Measurements from ENCODE around the gene ENPP7.

ENPP7 gene

GRCh38 chr17:79741751-79742588 lies 11.2 kb downstream of the ENPP7 start:
- Histone ChIP-seq H2BK120ac (ENCODE audit: low read depth, low read length) (no peak overlapping the region), H4K8ac (ENCODE audit: low read depth, low read length) (no peak overlapping the region), H4K91ac (ENCODE audit: low read depth, low read length, poor library complexity) (no peak overlapping the region), H3K14ac (ENCODE audit: low read length) (no peak overlapping the region), H2AK5ac (ENCODE audit: low read depth, low read length) (peak overlapping the region; percentile 71), H3K4me1 (ENCODE audit: control insufficient read depth in 2 of 2, insufficient read depth in 1 of 2, low read depth in 1 of 2, low read length in 2 of 2) (peaks cover 15 to 46% of the 10 kb centered on the region in 2 donors), H3K79me1 (ENCODE audit: low read depth, low read length) (no peaks in the 10 kb centered on the region), H2BK15ac (ENCODE audit: low read length) (peak overlapping the region; percentile 25), H3K9me3 (replicated peaks in 1 of 2; ENCODE audit: control insufficient read depth in 2 of 2, insufficient read depth in 1 of 2, low read depth in 1 of 2, low read length in 2 of 2) (no peaks in the 10 kb centered on the region), H2BK12ac (ENCODE audit: low read length) (peak overlapping the region; percentile 69), H2BK5ac (ENCODE audit: low read length) (peak overlapping the region; percentile 63), H2AFZ (ENCODE audit: low read length) (peak overlapping the region; percentile 100), H3K18ac (ENCODE audit: low read length) (peak overlapping the region; percentile 96), H3K4me3 (ENCODE audit: low read length in 2 of 2) (peak overlapping the region; percentile 55 to 82), H3K9ac (ENCODE audit: low read depth, low read length, poor library complexity) (peak overlapping the region; percentile 86), H3K36me3 (replicated peaks in 1 of 2; ENCODE audit: control insufficient read depth in 2 of 2, insufficient read depth in 2 of 2, low read length in 2 of 2) (no peaks in the 10 kb centered on the region), H3K23ac (ENCODE audit: low read depth, low read length, poor library complexity) (peak overlapping the region; percentile 60), H3K27me3 (ENCODE audit: control insufficient read depth in 3 of 3, insufficient read depth in 3 of 3, low read depth in 1 of 3, low read length in 3 of 3) (peaks cover 0 to 44% (median 12%) of the 10 kb centered on the region in 3 experiments), H3K4ac (ENCODE audit: low read length) (no peak overlapping the region), H3K4me2 (ENCODE audit: insufficient read depth, low read length, poor library complexity, severe bottlenecking) (peak overlapping the region; percentile 87), H3K27ac (replicated peaks; ENCODE audit: low read length) (no peak overlapping the region)
- no CpG with 5 or more reads among the region's 53 CpGs for WGBS, 2 donors (ENCODE audit: extremely low coverage in 2 of 2, insufficient read length in 2 of 2, insufficient replicate concordance in 1 of 2)
- DNase-seq (ENCODE audit: low spot score) = peak; percentile 87

DNA sequence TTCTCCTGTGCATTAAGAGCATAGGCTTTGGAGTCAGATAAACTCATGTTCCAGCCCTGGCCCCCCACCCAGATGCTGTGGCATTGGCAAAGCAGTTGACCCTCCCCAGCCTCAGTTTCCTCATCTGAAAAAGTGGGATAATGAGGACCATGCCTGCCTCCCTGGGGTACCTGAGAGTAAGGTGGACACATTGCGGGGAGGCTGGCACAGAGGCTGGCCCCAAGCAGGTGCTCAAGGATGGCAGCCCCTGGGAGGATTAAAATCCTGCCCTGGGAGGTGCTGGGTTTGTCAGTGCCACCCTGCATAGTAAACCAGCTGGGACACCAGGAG lies 11.8 kb downstream of the ENPP7 start:
- H2BK12ac ChIP-seq (ENCODE audit: low read length) = no peak overlapping the region
- no peak overlapping the region for H3K4me3 ChIP-seq (ENCODE audit: low read length in 2 of 2)
- H3K27ac ChIP-seq (replicated peaks; ENCODE audit: low read length) = no peak overlapping the region

DNA sequence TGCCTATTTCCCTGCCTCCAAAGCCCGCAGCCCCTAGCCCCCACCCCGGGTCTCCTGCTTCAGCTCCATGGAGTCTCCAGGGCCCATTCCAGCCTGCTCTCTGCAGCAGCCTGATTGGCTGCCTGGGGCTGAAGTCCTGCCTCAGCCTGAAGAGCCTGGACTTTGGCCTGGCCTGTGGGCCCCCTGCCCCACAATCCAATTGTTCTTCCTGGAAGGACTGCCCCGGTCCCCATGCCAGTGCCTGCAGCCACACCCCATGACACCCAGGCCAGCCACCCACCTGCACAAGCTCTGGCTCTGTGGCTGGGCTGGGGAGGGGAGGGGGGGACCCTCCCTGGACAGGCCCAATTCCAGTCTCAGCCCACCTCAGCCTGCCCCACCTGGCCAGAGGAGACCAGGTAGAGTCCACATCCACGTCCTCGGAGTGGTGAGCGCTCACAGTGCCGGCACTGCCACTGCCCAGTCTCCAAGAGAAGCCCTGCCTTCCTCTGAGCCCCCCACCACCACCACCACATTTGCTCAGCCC lies 12.3 kb downstream of the ENPP7 start:
- H2AFZ ChIP-seq (ENCODE audit: low read length) = peak overlapping the region; percentile 20
- peaks cover 0 to 2% of the 10 kb centered on the region in 2 donors for H3K9me3 ChIP-seq (replicated peaks in 1 of 2; ENCODE audit: control insufficient read depth in 2 of 2, insufficient read depth in 1 of 2, low read depth in 1 of 2, low read length in 2 of 2)
- no peak overlapping the region for H3K4ac ChIP-seq (ENCODE audit: low read length)
- H2BK5ac ChIP-seq (ENCODE audit: low read length) = peak overlapping the region; percentile 63
- H3K79me1 ChIP-seq (ENCODE audit: low read depth, low read length) = no peaks in the 10 kb centered on the region
- H3K14ac ChIP-seq (ENCODE audit: low read length) = no peak overlapping the region
- peak overlapping the region; percentile 72 for H3K18ac ChIP-seq (ENCODE audit: low read length)
- no peak overlapping the region for H3K4me2 ChIP-seq (ENCODE audit: insufficient read depth, low read length, poor library complexity, severe bottlenecking)
- WGBS, 2 donors (ENCODE audit: extremely low coverage in 2 of 2, insufficient read length in 2 of 2, insufficient replicate concordance in 1 of 2) = no CpG with 5 or more reads among the region's 7 CpGs
- DNase-seq (ENCODE audit: low spot score) = no peak
- peak overlapping the region; percentile 76 for H2AK5ac ChIP-seq (ENCODE audit: low read depth, low read length)
- no peak overlapping the region for H2BK120ac ChIP-seq (ENCODE audit: low read depth, low read length)
- no peak overlapping the region for H3K27ac ChIP-seq (replicated peaks; ENCODE audit: low read length)
- no peaks in the 10 kb centered on the region for H3K36me3 ChIP-seq (replicated peaks in 1 of 2; ENCODE audit: control insufficient read depth in 2 of 2, insufficient read depth in 2 of 2, low read length in 2 of 2)
- peak overlapping the region; percentile 25 for H2BK15ac ChIP-seq (ENCODE audit: low read length)
- peaks cover 7 to 48% (median 22%) of the 10 kb centered on the region in 3 experiments for H3K27me3 ChIP-seq (ENCODE audit: control insufficient read depth in 3 of 3, insufficient read depth in 3 of 3, low read depth in 1 of 3, low read length in 3 of 3)
- H3K9ac ChIP-seq (ENCODE audit: low read depth, low read length, poor library complexity) = no peak overlapping the region
- H4K8ac ChIP-seq (ENCODE audit: low read depth, low read length) = no peak overlapping the region
- no peak overlapping the region for H4K91ac ChIP-seq (ENCODE audit: low read depth, low read length, poor library complexity)
- H3K4me3 ChIP-seq (ENCODE audit: low read length in 2 of 2) = no peak overlapping the region
- H3K4me1 ChIP-seq (ENCODE audit: control insufficient read depth in 2 of 2, insufficient read depth in 1 of 2, low read depth in 1 of 2, low read length in 2 of 2) = peaks cover 23 to 53% of the 10 kb centered on the region in 2 donors
- H3K23ac ChIP-seq (ENCODE audit: low read depth, low read length, poor library complexity) = peak overlapping the region; percentile 25
- no peak overlapping the region for H2BK12ac ChIP-seq (ENCODE audit: low read length)

More for the DNA sequence above, 11.8 kb downstream of the ENPP7 start:
- H2BK5ac ChIP-seq (ENCODE audit: low read length) = peak overlapping the region; percentile 63
- no CpG with 5 or more reads among the region's 1 CpG for WGBS, 2 donors (ENCODE audit: extremely low coverage in 2 of 2, insufficient read length in 2 of 2, insufficient replicate concordance in 1 of 2)
- no peaks in the 10 kb centered on the region for H3K79me1 ChIP-seq (ENCODE audit: low read depth, low read length)
- H4K8ac ChIP-seq (ENCODE audit: low read depth, low read length) = no peak overlapping the region
- peak overlapping the region; percentile 20 for H2AFZ ChIP-seq (ENCODE audit: low read length)
- no peak overlapping the region for H3K14ac ChIP-seq (ENCODE audit: low read length)
- no peak overlapping the region for H3K9ac ChIP-seq (ENCODE audit: low read depth, low read length, poor library complexity)
- H3K4me2 ChIP-seq (ENCODE audit: insufficient read depth, low read length, poor library complexity, severe bottlenecking) = no peak overlapping the region
- peak overlapping the region; percentile 71 for H2AK5ac ChIP-seq (ENCODE audit: low read depth, low read length)
- H2BK15ac ChIP-seq (ENCODE audit: low read length) = peak overlapping the region; percentile 25
- no peak overlapping the region for H4K91ac ChIP-seq (ENCODE audit: low read depth, low read length, poor library complexity)
- H3K9me3 ChIP-seq (replicated peaks in 1 of 2; ENCODE audit: control insufficient read depth in 2 of 2, insufficient read depth in 1 of 2, low read depth in 1 of 2, low read length in 2 of 2) = no peaks in the 10 kb centered on the region
- H3K4me1 ChIP-seq (ENCODE audit: control insufficient read depth in 2 of 2, insufficient read depth in 1 of 2, low read depth in 1 of 2, low read length in 2 of 2) = peaks cover 19 to 52% of the 10 kb centered on the region in 2 donors
- no peak overlapping the region for H3K23ac ChIP-seq (ENCODE audit: low read depth, low read length, poor library complexity)
- H3K27me3 ChIP-seq (ENCODE audit: control insufficient read depth in 3 of 3, insufficient read depth in 3 of 3, low read depth in 1 of 3, low read length in 3 of 3) = peaks cover 2 to 48% (median 17%) of the 10 kb centered on the region in 3 experiments
- H2BK120ac ChIP-seq (ENCODE audit: low read depth, low read length) = no peak overlapping the region
- peak overlapping the region; percentile 84 for H3K18ac ChIP-seq (ENCODE audit: low read length)
- H3K36me3 ChIP-seq (replicated peaks in 1 of 2; ENCODE audit: control insufficient read depth in 2 of 2, insufficient read depth in 2 of 2, low read length in 2 of 2) = no peaks in the 10 kb centered on the region
- no peak for DNase-seq (ENCODE audit: low spot score)
- H3K4ac ChIP-seq (ENCODE audit: low read length) = no peak overlapping the region

DNA sequence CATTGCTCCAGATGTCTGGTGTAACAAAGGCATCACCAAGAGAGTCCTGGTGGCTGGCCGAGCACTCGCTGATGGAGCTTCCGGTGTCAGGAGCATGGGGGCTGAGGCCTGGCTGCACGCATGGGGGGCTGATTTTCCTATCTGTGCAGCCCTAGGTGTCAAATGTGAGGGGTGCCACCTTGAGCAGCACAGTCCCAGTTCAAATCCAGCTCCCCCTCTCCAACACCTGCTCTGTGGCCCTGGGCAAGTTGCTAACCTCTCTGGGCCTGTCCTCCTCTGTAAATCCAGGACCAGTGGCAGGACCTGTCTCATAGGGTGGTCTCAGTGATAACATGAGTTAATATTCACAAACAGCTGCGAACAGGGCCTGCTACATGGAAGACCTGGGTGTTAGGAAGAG lies 12.9 kb downstream of the ENPP7 start:
- H3K4me3 ChIP-seq (ENCODE audit: low read length in 2 of 2) = no peak overlapping the region
- no peak overlapping the region for H4K8ac ChIP-seq (ENCODE audit: low read depth, low read length)
- no peak overlapping the region for H3K14ac ChIP-seq (ENCODE audit: low read length)
- no peaks in the 10 kb centered on the region for H3K36me3 ChIP-seq (replicated peaks in 1 of 2; ENCODE audit: control insufficient read depth in 2 of 2, insufficient read depth in 2 of 2, low read length in 2 of 2)
- H3K9me3 ChIP-seq (replicated peaks in 1 of 2; ENCODE audit: control insufficient read depth in 2 of 2, insufficient read depth in 1 of 2, low read depth in 1 of 2, low read length in 2 of 2) = peaks cover 0 to 2% of the 10 kb centered on the region in 2 donors
- no peak overlapping the region for H3K23ac ChIP-seq (ENCODE audit: low read depth, low read length, poor library complexity)
- DNase-seq (ENCODE audit: low spot score) = no peak
- H4K91ac ChIP-seq (ENCODE audit: low read depth, low read length, poor library complexity) = no peak overlapping the region
- no peak overlapping the region for H2AFZ ChIP-seq (ENCODE audit: low read length)
- H2BK5ac ChIP-seq (ENCODE audit: low read length) = no peak overlapping the region
- H2AK5ac ChIP-seq (ENCODE audit: low read depth, low read length) = peak overlapping the region; percentile 76
- H3K4ac ChIP-seq (ENCODE audit: low read length) = no peak overlapping the region
- H2BK15ac ChIP-seq (ENCODE audit: low read length) = peak overlapping the region; percentile 25
- WGBS, 2 donors (ENCODE audit: extremely low coverage in 2 of 2, insufficient read length in 2 of 2, insufficient replicate concordance in 1 of 2) = no CpG with 5 or more reads among the region's 5 CpGs
- no peak overlapping the region for H3K4me2 ChIP-seq (ENCODE audit: insufficient read depth, low read length, poor library complexity, severe bottlenecking)
- no peak overlapping the region for H3K9ac ChIP-seq (ENCODE audit: low read depth, low read length, poor library complexity)
- no peak overlapping the region for H3K18ac ChIP-seq (ENCODE audit: low read length)
- H3K27ac ChIP-seq (replicated peaks; ENCODE audit: low read length) = no peak overlapping the region
- no peak overlapping the region for H2BK120ac ChIP-seq (ENCODE audit: low read depth, low read length)
- H2BK12ac ChIP-seq (ENCODE audit: low read length) = no peak overlapping the region
- peaks cover 8 to 54% (median 28%) of the 10 kb centered on the region in 3 experiments for H3K27me3 ChIP-seq (ENCODE audit: control insufficient read depth in 3 of 3, insufficient read depth in 3 of 3, low read depth in 1 of 3, low read length in 3 of 3)
- no peaks in the 10 kb centered on the region for H3K79me1 ChIP-seq (ENCODE audit: low read depth, low read length)
- H3K4me1 ChIP-seq (ENCODE audit: control insufficient read depth in 2 of 2, insufficient read depth in 1 of 2, low read depth in 1 of 2, low read length in 2 of 2) = peaks cover 26 to 52% of the 10 kb centered on the region in 2 donors
